Stomach (tissue), 4 donors: Measurements from ENCODE around the gene PDE4C.
A peak's percentile ranks its signal among the peaks of the same experiment; 100 is the strongest.

ENCODE experiments used
- CTCF ChIP-seq, 7 experiments: fragments of 450-650 bp in 4 of 7; fragments of 200-600 bp in 3 of 7; sonication (generic) in 3 of 7; IDR thresholded peaks; one replicate each; pipeline ENCODE4 v1.5.1; 2016 to 2019; ENCODE audit warnings: antibody characterized with exemption in 7 of 7, control low read depth in 2 of 7, mild to moderate bottlenecking in 1 of 7
- POLR2A ChIP-seq, 4 donors: fragments of 450-650 bp; IDR thresholded peaks; one replicate each; pipeline ENCODE4 v1.6.1; 2016; ENCODE audit warnings: antibody characterized with exemption in 4 of 4, control low read depth in 2 of 4, mild to moderate bottlenecking in 1 of 4, moderate library complexity in 1 of 4

- TF ChIP-seq POLR2A (IDR thresholded peaks at IDR 0.05) = peak in 2 of 4 donors; percentile 68 to 91
- no peak for TF ChIP-seq CTCF (IDR thresholded peaks at IDR 0.05)
These were observed 33.4 kb downstream of the PDE4C start, which contains the start of gene MPV17L2 for GRCh38 chr19:18192673-18193387.
